IMR-90 (cell line): Measurements from ENCODE around the gene TM4SF5. TPM values are rescaled to one million over a fixed set of nuclear protein-coding genes. Genes with fewer than 3 reads are reported as not detected.

Experiments
- ATAC-seq: fragments of 200-7000 bp; cut with Tn5 transposase; 2 replicates; pipeline ENCODE4 v1.9.1; 2020; ENCODE audit warnings: low read depth, mild to moderate bottlenecking, moderate library complexity
- BruUV-seq: library from RNA; stranded (reverse); fragments of 400-500 nt; replicated peaks from 2 replicates; lab custom pipeline; 2021; lab: Mats Ljungman, UMichigan
- CTCF ChIA-PET: fragments of 300-600 bp; formaldehyde crosslinking; extraction: SDS; loops from one replicate; lab custom pipeline; 2021; ENCODE audit warnings: antibody characterized with exemption; lab: Yijun Ruan, JAX
- POLR2A ChIA-PET: fragments of 300-600 bp; sonication (Branson Sonifier 250); formaldehyde crosslinking; loops from one replicate; lab custom pipeline; 2022; ENCODE audit warnings: antibody characterized with exemption; ENCODE audit not compliant: unreplicated experiment; lab: Charles Lee
- DNase-seq: peaks from one replicate; pipeline ENCODE4 v3.0.0; 2013
- H2AFZ ChIP-seq: replicated peaks from 2 replicates; pipeline ENCODE3; 2013; ENCODE audit warnings: low read length, mild to moderate bottlenecking; ENCODE audit not compliant: poor library complexity
- H2AK5ac ChIP-seq: 2 replicates; pipeline ENCODE4 v1.6.1; 2013; ENCODE audit warnings: low read depth, low read length, inconsistent platforms
- H2AK9ac ChIP-seq: replicated peaks from 2 replicates; pipeline ENCODE3; 2013; ENCODE audit warnings: mild to moderate bottlenecking, low read depth, low read length, moderate library complexity; ENCODE audit not compliant: poor library complexity
- H2BK120ac ChIP-seq: 2 replicates; pipeline ENCODE4 v1.6.1; 2013; ENCODE audit warnings: low read depth, low read length, inconsistent platforms
- H2BK15ac ChIP-seq: 3 replicates; pipeline ENCODE4 v1.6.1; 2013; ENCODE audit warnings: low read depth, low read length, inconsistent platforms
- H2BK20ac ChIP-seq: 2 replicates; pipeline ENCODE4 v1.6.1; 2013; ENCODE audit warnings: low read depth, mild to moderate bottlenecking, inconsistent platforms, low read length, moderate library complexity
- H2BK5ac ChIP-seq: 2 replicates; pipeline ENCODE4 v1.6.1; 2013; ENCODE audit warnings: mild to moderate bottlenecking, low read depth, low read length, inconsistent platforms; ENCODE audit not compliant: poor library complexity, severe bottlenecking
- H3K14ac ChIP-seq: replicated peaks from 2 replicates; pipeline ENCODE4 v1.6.1; 2013; ENCODE audit warnings: low read depth, low read length, inconsistent platforms
- H3K18ac ChIP-seq: 2 replicates; pipeline ENCODE4 v1.6.1; 2013; ENCODE audit warnings: low read depth, low read length, control low read depth
- H3K23ac ChIP-seq: 2 replicates; pipeline ENCODE4 v1.6.1; 2013; ENCODE audit warnings: low read depth, low read length, inconsistent platforms
- H3K27ac ChIP-seq: 2 replicates; pipeline ENCODE4 v1.5.1; 2013; ENCODE audit warnings: mild to moderate bottlenecking, control low read depth, low read length; ENCODE audit not compliant: insufficient read depth
- H3K27me3 ChIP-seq: 2 replicates; pipeline ENCODE4 v1.6.1; 2013; ENCODE audit warnings: low read length; ENCODE audit not compliant: control insufficient read depth, insufficient read depth
- H3K36me3 ChIP-seq: 2 replicates; pipeline ENCODE4 v1.6.1; 2013; ENCODE audit warnings: low read length, mixed read lengths; ENCODE audit not compliant: control insufficient read depth, insufficient read depth
- H3K4ac ChIP-seq: 2 replicates; pipeline ENCODE4 v1.6.1; 2013; ENCODE audit warnings: low read depth, low read length, inconsistent platforms
- H3K4me1 ChIP-seq: 2 replicates; pipeline ENCODE4 v1.6.1; 2013; ENCODE audit warnings: low read length, mixed read lengths; ENCODE audit not compliant: control insufficient read depth, insufficient read depth
- H3K4me2 ChIP-seq: 2 replicates; pipeline ENCODE4 v1.6.1; 2013; ENCODE audit warnings: low read depth, mild to moderate bottlenecking, control low read depth, low read length, moderate library complexity
- H3K4me3 ChIP-seq: 2 replicates; pipeline ENCODE4 v1.5.1; 2013; ENCODE audit warnings: low read depth, mild to moderate bottlenecking, control low read depth, low read length, moderate library complexity; ENCODE audit not compliant: insufficient read depth
- H3K56ac ChIP-seq: 2 replicates; pipeline ENCODE4 v1.6.1; 2013; ENCODE audit warnings: low read length, inconsistent platforms; ENCODE audit not compliant: insufficient read depth; ENCODE audit errors: extremely low read depth
- H3K79me1 ChIP-seq, 2 experiments: 2 replicates each; pipeline ENCODE4 v1.6.1; 2013; ENCODE audit warnings: low read length in 2 of 2, inconsistent platforms in 1 of 2, low read depth in 1 of 2
- H3K9ac ChIP-seq: 2 replicates; pipeline ENCODE4 v1.6.1; 2013; ENCODE audit warnings: low read depth, low read length, control low read depth
- H3K9me1 ChIP-seq: 2 replicates; pipeline ENCODE4 v1.6.1; 2013; ENCODE audit warnings: low read length, inconsistent platforms; ENCODE audit not compliant: insufficient read depth
- H3K9me3 ChIP-seq: 2 replicates; pipeline ENCODE4 v1.6.1; 2013; ENCODE audit warnings: low read length; ENCODE audit not compliant: control insufficient read depth, insufficient read depth
- H4K20me1 ChIP-seq: 2 replicates; pipeline ENCODE4 v1.6.1; 2013; ENCODE audit warnings: low read length, inconsistent platforms; ENCODE audit not compliant: insufficient read depth
- H4K5ac ChIP-seq: 2 replicates; pipeline ENCODE4 v1.6.1; 2013; ENCODE audit warnings: mild to moderate bottlenecking, low read depth, low read length, control low read depth
- H4K8ac ChIP-seq, 2 experiments: 2 replicates each; pipeline ENCODE4 v1.6.1; 2013; ENCODE audit warnings: low read depth in 2 of 2, low read length in 2 of 2, control low read depth in 1 of 2, inconsistent platforms in 1 of 2
- H4K91ac ChIP-seq: 2 replicates; pipeline ENCODE4 v1.6.1; 2013; ENCODE audit warnings: low read depth, low read length, inconsistent platforms; ENCODE audit not compliant: insufficient read depth
- BHLHE40 ChIP-seq: fragments of 150-350 bp; IDR thresholded peaks from 2 replicates; pipeline ENCODE4 v1.6.1; 2016; ENCODE audit warnings: mild to moderate bottlenecking, low read depth, low read length
- CEBPB ChIP-seq: IDR thresholded peaks from 2 replicates; pipeline ENCODE4 v1.6.1; 2012; ENCODE audit warnings: low read depth, low read length, improper control_type of control experiment
- CHD1 ChIP-seq: IDR thresholded peaks from 2 replicates; pipeline ENCODE4 v1.6.1; 2012; ENCODE audit warnings: low read depth, low read length, improper control_type of control experiment
- FOS ChIP-seq: fragments of 150-350 bp; IDR thresholded peaks from 2 replicates; pipeline ENCODE4 v1.6.1; 2016; ENCODE audit warnings: low read depth, low read length
- MAFK ChIP-seq: IDR thresholded peaks from 2 replicates; pipeline ENCODE4 v1.6.1; 2012; ENCODE audit warnings: low read depth, low read length, improper control_type of control experiment
- MAZ ChIP-seq: IDR thresholded peaks from 2 replicates; pipeline ENCODE4 v1.6.1; 2012; ENCODE audit warnings: low read depth, mild to moderate bottlenecking, low read length, improper control_type of control experiment, moderate library complexity, borderline replicate concordance
- MXI1 ChIP-seq: IDR thresholded peaks from 2 replicates; pipeline ENCODE4 v1.6.1; 2012; ENCODE audit warnings: low read depth, mild to moderate bottlenecking, low read length, moderate library complexity, borderline replicate concordance
- NFE2L2 ChIP-seq: fragments of 150-350 bp; IDR thresholded peaks from 2 replicates; pipeline ENCODE4 v1.6.1; 2016; ENCODE audit warnings: low read depth, mild to moderate bottlenecking, low read length
- POLR2A ChIP-seq: IDR thresholded peaks from 2 replicates; pipeline ENCODE4 v1.6.1; 2012; ENCODE audit warnings: mild to moderate bottlenecking, low read depth, low read length
- RAD21 ChIP-seq: IDR thresholded peaks from 2 replicates; pipeline ENCODE4 v1.6.1; 2012; ENCODE audit warnings: low read length, improper control_type of control experiment
- RCOR1 ChIP-seq: IDR thresholded peaks from 2 replicates; pipeline ENCODE4 v1.6.1; 2012; ENCODE audit warnings: mild to moderate bottlenecking, low read length, improper control_type of control experiment; ENCODE audit not compliant: insufficient replicate concordance
- RFX5 ChIP-seq: IDR thresholded peaks from 2 replicates; pipeline ENCODE4 v1.8.0; 2012; ENCODE audit warnings: low read depth, mild to moderate bottlenecking, low read length, moderate library complexity
- SMC3 ChIP-seq: fragments of 150-350 bp; IDR thresholded peaks from 2 replicates; pipeline ENCODE4 v1.6.1; 2016; ENCODE audit warnings: low read depth, mild to moderate bottlenecking, antibody characterized with exemption, low read length, moderate library complexity
- WGBS, 2 experiments: methylation state at CpG; one replicate each; pipeline versions ENCODE4 v1.1.5 to v1.1.7; 2013; ENCODE audit warnings: missing lambda C conversion rate in 2 of 2; ENCODE audit not compliant: insufficient read length in 1 of 2; ENCODE audit errors: extremely low coverage in 2 of 2; 5-methylcytosine and 5-hydroxymethylcytosine counted together
- dilution Hi-C: fragments of 300-500 bp; cut with HindIII; formaldehyde crosslinking; loops from one replicate; pipeline ENCODE4 v1.14.3; 2018; ENCODE audit warnings: low sequenced_read_pairs; ENCODE audit not compliant: unreplicated experiment
- in situ Hi-C: fragments of 300-500 bp; cut with MboI; formaldehyde crosslinking; loops from 3 replicates; pipeline ENCODE4 v1.14.3; 2019; ENCODE audit warnings: low sequenced_read_pairs, inconsistent platforms, mixed read lengths
- intact Hi-C: fragments of 100-400 bp; cut with micrococcal nuclease; formaldehyde crosslinking; loops from 2 replicates; pipeline ENCODE4 v1.10.0; 2022
- polyA plus RNA-seq, 3 experiments: library from polyadenylated mRNA; depleted of rRNA; stranded (reverse); fragments of >200 nt; gene quantifications; 2 replicates each; pipeline ENCODE4 v1.2.3, GENCODE V29; 2012; ENCODE audit warnings: low replicate concordance in 1 of 3
- total RNA-seq: library from RNA; depleted of rRNA; stranded (reverse); fragments of >200 nt; gene quantifications from 2 replicates; pipeline ENCODE4 v1.2.3, GENCODE V29; 2012
- TF ChIP-seq, protein P1 (sequence below): fragments of 150-350 bp; IDR thresholded peaks from 2 replicates; pipeline ENCODE4 v1.6.1; 2016; ENCODE audit warnings: low read depth, mild to moderate bottlenecking, low read length, moderate library complexity, borderline replicate concordance
- TF ChIP-seq, protein P2 (sequence below): conservative IDR thresholded peaks from 2 replicates; pipeline ENCODE4 v1.5.1; 2012; ENCODE audit warnings: mild to moderate bottlenecking, low read depth, low read length, improper control_type of control experiment
- TF ChIP-seq, protein P3 (sequence below): fragments of 150-350 bp; IDR thresholded peaks from 2 replicates; pipeline ENCODE4 v1.6.1; 2017; ENCODE audit warnings: mild to moderate bottlenecking, antibody characterized with exemption, low read length, low read depth

TM4SF5 gene
- total and polyA plus RNA-seq, 2 of the 4 experiments (the other 2 are of a cell fraction), result not detected

DNA sequence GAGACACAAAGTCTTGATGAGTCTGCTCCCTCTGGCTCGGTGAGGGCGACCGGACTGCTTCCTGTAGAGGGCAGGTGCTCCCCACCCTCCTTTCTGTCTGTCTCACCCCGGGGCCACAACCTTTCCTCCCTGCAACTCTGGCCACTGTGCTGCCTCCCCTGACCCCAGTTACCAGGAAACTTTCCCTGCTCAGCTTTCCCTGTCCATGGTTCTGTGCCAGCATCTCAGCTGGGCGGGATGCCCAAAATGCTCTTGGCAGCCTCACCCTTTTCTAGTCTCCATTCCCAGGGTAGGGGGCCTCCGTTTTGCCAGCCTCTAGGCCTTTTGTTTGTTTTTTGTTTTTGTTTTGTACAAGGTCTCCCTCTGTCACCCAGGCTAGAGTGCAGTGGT, 36.7 kb downstream of the TM4SF5 start:
- intact Hi-C loops, result no loop called here
- 83% methylated on average over 3 of the region's 6 CpGs; no CpG with 5 or more reads in 1 of the 2 experiments for WGBS, 2 experiments

More for the DNA sequence above, 36.7 kb downstream of the TM4SF5 start:
- H2AFZ ChIP-seq, result no peak overlapping the region
- H4K8ac ChIP-seq, result no peak overlapping the region
- H2BK15ac ChIP-seq, result no peak overlapping the region
- no peak overlapping the region for H3K9ac ChIP-seq
- POLR2A ChIA-PET, result interaction anchor here (0.6 kb wide), 1 partner anchor 15 kb away, joined by 3 read pairs; no protein-coding TSS in a partner anchor
- H3K4me3 ChIP-seq, result no peak overlapping the region
- H2AK9ac ChIP-seq, result peak overlapping the region; percentile 56
- H3K27ac ChIP-seq, result no peak overlapping the region
- peaks cover 0 to 25% of the 10 kb centered on the region in 2 experiments; a peak in 3 of 4 replicates for H3K79me1 ChIP-seq
- CTCF ChIA-PET, result interaction anchor here (0.7 kb wide), 1 partner anchor 18 kb away, joined by 3 read pairs; no protein-coding TSS in a partner anchor
- H3K36me3 ChIP-seq, result peaks cover 21% of the 10 kb centered on the region
- ATAC-seq, result no peak
- H4K20me1 ChIP-seq, result peaks cover 4% of the 10 kb centered on the region; the same call in 1 of the 2 replicates
- no peaks in the 10 kb centered on the region for H3K9me1 ChIP-seq
- dilution Hi-C loops, result no loop called here
- BruUV-seq, result no TSS peak
- H4K5ac ChIP-seq, result no peak overlapping the region
- no peak overlapping the region for H3K4ac ChIP-seq
- no peak overlapping the region for H3K14ac ChIP-seq
- no peak overlapping the region for H3K23ac ChIP-seq
- H3K4me2 ChIP-seq, result no peak overlapping the region
- no peak overlapping the region for H4K91ac ChIP-seq
- H3K9me3 ChIP-seq, result no peaks in the 10 kb centered on the region
- no peak overlapping the region for H3K56ac ChIP-seq
- H2BK5ac ChIP-seq, result no peak overlapping the region
- no peak overlapping the region for H3K18ac ChIP-seq
- H2BK120ac ChIP-seq, result no peak overlapping the region
- no peak overlapping the region for H2AK5ac ChIP-seq
- no peaks in the 10 kb centered on the region for H3K27me3 ChIP-seq
- TF ChIP-seq, protein P1, sequence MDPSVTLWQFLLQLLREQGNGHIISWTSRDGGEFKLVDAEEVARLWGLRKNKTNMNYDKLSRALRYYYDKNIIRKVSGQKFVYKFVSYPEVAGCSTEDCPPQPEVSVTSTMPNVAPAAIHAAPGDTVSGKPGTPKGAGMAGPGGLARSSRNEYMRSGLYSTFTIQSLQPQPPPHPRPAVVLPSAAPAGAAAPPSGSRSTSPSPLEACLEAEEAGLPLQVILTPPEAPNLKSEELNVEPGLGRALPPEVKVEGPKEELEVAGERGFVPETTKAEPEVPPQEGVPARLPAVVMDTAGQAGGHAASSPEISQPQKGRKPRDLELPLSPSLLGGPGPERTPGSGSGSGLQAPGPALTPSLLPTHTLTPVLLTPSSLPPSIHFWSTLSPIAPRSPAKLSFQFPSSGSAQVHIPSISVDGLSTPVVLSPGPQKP, result no peak
- TF ChIP-seq, protein P2, sequence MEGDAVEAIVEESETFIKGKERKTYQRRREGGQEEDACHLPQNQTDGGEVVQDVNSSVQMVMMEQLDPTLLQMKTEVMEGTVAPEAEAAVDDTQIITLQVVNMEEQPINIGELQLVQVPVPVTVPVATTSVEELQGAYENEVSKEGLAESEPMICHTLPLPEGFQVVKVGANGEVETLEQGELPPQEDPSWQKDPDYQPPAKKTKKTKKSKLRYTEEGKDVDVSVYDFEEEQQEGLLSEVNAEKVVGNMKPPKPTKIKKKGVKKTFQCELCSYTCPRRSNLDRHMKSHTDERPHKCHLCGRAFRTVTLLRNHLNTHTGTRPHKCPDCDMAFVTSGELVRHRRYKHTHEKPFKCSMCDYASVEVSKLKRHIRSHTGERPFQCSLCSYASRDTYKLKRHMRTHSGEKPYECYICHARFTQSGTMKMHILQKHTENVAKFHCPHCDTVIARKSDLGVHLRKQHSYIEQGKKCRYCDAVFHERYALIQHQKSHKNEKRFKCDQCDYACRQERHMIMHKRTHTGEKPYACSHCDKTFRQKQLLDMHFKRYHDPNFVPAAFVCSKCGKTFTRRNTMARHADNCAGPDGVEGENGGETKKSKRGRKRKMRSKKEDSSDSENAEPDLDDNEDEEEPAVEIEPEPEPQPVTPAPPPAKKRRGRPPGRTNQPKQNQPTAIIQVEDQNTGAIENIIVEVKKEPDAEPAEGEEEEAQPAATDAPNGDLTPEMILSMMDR, result no peak
- TF ChIP-seq MAFK (no peak), RCOR1 (no peak), CHD1 (no peak), MAZ (no peak), SMC3 (no peak), BHLHE40 (no peak), CEBPB (no peak), POLR2A (no peak), MXI1 (no peak), RAD21 (no peak), NFE2L2 (no peak), RFX5 (no peak), FOS (no peak)
- TF ChIP-seq, protein P3, sequence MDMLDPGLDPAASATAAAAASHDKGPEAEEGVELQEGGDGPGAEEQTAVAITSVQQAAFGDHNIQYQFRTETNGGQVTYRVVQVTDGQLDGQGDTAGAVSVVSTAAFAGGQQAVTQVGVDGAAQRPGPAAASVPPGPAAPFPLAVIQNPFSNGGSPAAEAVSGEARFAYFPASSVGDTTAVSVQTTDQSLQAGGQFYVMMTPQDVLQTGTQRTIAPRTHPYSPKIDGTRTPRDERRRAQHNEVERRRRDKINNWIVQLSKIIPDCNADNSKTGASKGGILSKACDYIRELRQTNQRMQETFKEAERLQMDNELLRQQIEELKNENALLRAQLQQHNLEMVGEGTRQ, result no peak
- peaks cover 4% of the 10 kb centered on the region; the same call in 1 of the 2 replicates for H3K4me1 ChIP-seq
- in situ Hi-C loops, result no loop called here
- DNase-seq, result no peak
- H2BK20ac ChIP-seq, result no peak overlapping the region
